ENCODE results near the gene TOX3. TPM values are rescaled to one million over a fixed set of nuclear protein-coding genes. Genes with fewer than 3 reads are reported as not detected.

Gene TOX3
- total RNA-seq = not detected

GRCh38 chr16:52547004-52547833 is at the start of gene TOX3:
TSS of gene TOX3 (minus strand) at chr16:52547143. CDS start at chr16:52546723, 420 bp downstream.
- Histone ChIP-seq H3K9me3 (ENCODE audit: low read depth, low read length) (no peaks in the 10 kb centered on the region), H3K4me3 (ENCODE audit: low read length) (no peak within 1 kb of the TSS), H3K27me3 (ENCODE audit: insufficient read depth, low read length) (peaks cover 70% of the 10 kb centered on the region), H3K4me1 (ENCODE audit: insufficient read depth, low read length) (no peaks in the 10 kb centered on the region)

GRCh38 chr16:52592778-52593177 is 45.8 kb upstream of the TOX3 start:
- H3K27me3 ChIP-seq (ENCODE audit: insufficient read depth, low read length) = no peaks in the 10 kb centered on the region
- H3K9me3 ChIP-seq (ENCODE audit: low read depth, low read length) = no peaks in the 10 kb centered on the region
- no peaks in the 10 kb centered on the region for H3K4me1 ChIP-seq (ENCODE audit: insufficient read depth, low read length)
- H3K4me3 ChIP-seq (ENCODE audit: low read length) = no peak overlapping the region

GRCh38 chr16:52591934-52592592 is 45.1 kb upstream of the TOX3 start:
- Histone ChIP-seq H3K9me3 (ENCODE audit: low read depth, low read length) (no peaks in the 10 kb centered on the region), H3K4me1 (ENCODE audit: insufficient read depth, low read length) (no peaks in the 10 kb centered on the region), H3K4me3 (ENCODE audit: low read length) (no peak overlapping the region), H3K27me3 (ENCODE audit: insufficient read depth, low read length) (no peaks in the 10 kb centered on the region)

GRCh38 chr16:52591471-52591870 is 44.5 kb upstream of the TOX3 start:
- Histone ChIP-seq H3K4me1 (ENCODE audit: insufficient read depth, low read length) (no peaks in the 10 kb centered on the region), H3K27me3 (ENCODE audit: insufficient read depth, low read length) (no peaks in the 10 kb centered on the region), H3K4me3 (ENCODE audit: low read length) (no peak overlapping the region), H3K9me3 (ENCODE audit: low read depth, low read length) (no peaks in the 10 kb centered on the region)

GRCh38 chr16:52586159-52586558 is 39.2 kb upstream of the TOX3 start:
- Histone ChIP-seq H3K4me1 (ENCODE audit: insufficient read depth, low read length) (no peaks in the 10 kb centered on the region), H3K9me3 (ENCODE audit: low read depth, low read length) (no peaks in the 10 kb centered on the region), H3K27me3 (ENCODE audit: insufficient read depth, low read length) (no peaks in the 10 kb centered on the region), H3K4me3 (ENCODE audit: low read length) (no peak overlapping the region)

GRCh38 chr16:52584354-52585320 is 37.7 kb upstream of the TOX3 start:
- no peaks in the 10 kb centered on the region for H3K27me3 ChIP-seq (ENCODE audit: insufficient read depth, low read length)
- H3K4me1 ChIP-seq (ENCODE audit: insufficient read depth, low read length) = no peaks in the 10 kb centered on the region
- no peak overlapping the region for H3K4me3 ChIP-seq (ENCODE audit: low read length)
- H3K9me3 ChIP-seq (ENCODE audit: low read depth, low read length) = no peaks in the 10 kb centered on the region

GRCh38 chr16:52581530-52581929 is 34.6 kb upstream of the TOX3 start:
- Histone ChIP-seq H3K4me3 (ENCODE audit: low read length) (no peak overlapping the region), H3K9me3 (ENCODE audit: low read depth, low read length) (no peaks in the 10 kb centered on the region), H3K4me1 (ENCODE audit: insufficient read depth, low read length) (no peaks in the 10 kb centered on the region), H3K27me3 (ENCODE audit: insufficient read depth, low read length) (no peaks in the 10 kb centered on the region)

- no peaks in the 10 kb centered on the region for H3K9me3 ChIP-seq (ENCODE audit: low read depth, low read length)
- no peaks in the 10 kb centered on the region for H3K27me3 ChIP-seq (ENCODE audit: insufficient read depth, low read length)
- H3K4me1 ChIP-seq (ENCODE audit: insufficient read depth, low read length) = no peaks in the 10 kb centered on the region
- no peak overlapping the region for H3K4me3 ChIP-seq (ENCODE audit: low read length)
Observed at GRCh38 chr16:52580488-52580887, 33.5 kb upstream of the TOX3 start.

GRCh38 chr16:52578829-52579498 is 32.0 kb upstream of the TOX3 start:
- H3K4me1 ChIP-seq (ENCODE audit: insufficient read depth, low read length) = no peaks in the 10 kb centered on the region
- H3K9me3 ChIP-seq (ENCODE audit: low read depth, low read length) = no peaks in the 10 kb centered on the region
- no peak overlapping the region for H3K4me3 ChIP-seq (ENCODE audit: low read length)
- no peaks in the 10 kb centered on the region for H3K27me3 ChIP-seq (ENCODE audit: insufficient read depth, low read length)

GRCh38 chr16:52578007-52578828 is 31.3 kb upstream of the TOX3 start:
- Histone ChIP-seq H3K27me3 (ENCODE audit: insufficient read depth, low read length) (no peaks in the 10 kb centered on the region), H3K9me3 (ENCODE audit: low read depth, low read length) (no peaks in the 10 kb centered on the region), H3K4me1 (ENCODE audit: insufficient read depth, low read length) (no peaks in the 10 kb centered on the region), H3K4me3 (ENCODE audit: low read length) (no peak overlapping the region)

GRCh38 chr16:52577130-52577706 is 30.3 kb upstream of the TOX3 start:
- H3K9me3 ChIP-seq (ENCODE audit: low read depth, low read length) = no peaks in the 10 kb centered on the region
- no peaks in the 10 kb centered on the region for H3K4me1 ChIP-seq (ENCODE audit: insufficient read depth, low read length)
- no peaks in the 10 kb centered on the region for H3K27me3 ChIP-seq (ENCODE audit: insufficient read depth, low read length)
- H3K4me3 ChIP-seq (ENCODE audit: low read length) = no peak overlapping the region

GRCh38 chr16:52573365-52574299 is 26.7 kb upstream of the TOX3 start:
- Histone ChIP-seq H3K27me3 (ENCODE audit: insufficient read depth, low read length) (no peaks in the 10 kb centered on the region), H3K4me3 (ENCODE audit: low read length) (no peak overlapping the region), H3K9me3 (ENCODE audit: low read depth, low read length) (no peaks in the 10 kb centered on the region), H3K4me1 (ENCODE audit: insufficient read depth, low read length) (no peaks in the 10 kb centered on the region)

GRCh38 chr16:52572656-52573055 is 25.7 kb upstream of the TOX3 start:
- H3K4me3 ChIP-seq (ENCODE audit: low read length) = no peak overlapping the region

More at GRCh38 chr16:52572656-52573055, 25.7 kb upstream of the TOX3 start:
- no peaks in the 10 kb centered on the region for H3K4me1 ChIP-seq (ENCODE audit: insufficient read depth, low read length)
- H3K9me3 ChIP-seq (ENCODE audit: low read depth, low read length) = no peaks in the 10 kb centered on the region
- no peaks in the 10 kb centered on the region for H3K27me3 ChIP-seq (ENCODE audit: insufficient read depth, low read length)

All from mononuclear cell (primary cell).